BJ (cell line): ENCODE measurements around the gene COMMD3. TPM values are rescaled to one million over a fixed set of nuclear protein-coding genes. Genes with fewer than 3 reads are reported as not detected.
A peak's percentile ranks its signal among the peaks of the same experiment; 100 is the strongest.

Experiments
- CTCF ChIA-PET: fragments of 350-600 bp; formaldehyde crosslinking; extraction: SDS; loops from one replicate; lab custom pipeline; 2021; ENCODE audit warnings: antibody characterized with exemption, inconsistent platforms; lab: Yijun Ruan, JAX
- POLR2A ChIA-PET: fragments of 300-600 bp; sonication (Branson Sonifier 250); formaldehyde crosslinking; extraction: SDS; loops from one replicate; lab custom pipeline; 2021; ENCODE audit warnings: antibody characterized with exemption; lab: Charles Lee
- DNase-seq: peaks from one replicate; pipeline ENCODE4 v3.0.0-alpha.2; 2011; ENCODE audit warnings: low read depth
- H3K27me3 ChIP-seq: 2 replicates; pipeline ENCODE4 v1.6.0; 2011; ENCODE audit warnings: low read length; ENCODE audit not compliant: control insufficient read depth, insufficient read depth
- H3K36me3 ChIP-seq: 2 replicates; pipeline ENCODE4 v1.5.1; 2011; ENCODE audit warnings: low read length; ENCODE audit not compliant: control insufficient read depth, insufficient read depth
- H3K4me3 ChIP-seq: 2 replicates; pipeline ENCODE4 v1.5.1; 2011; ENCODE audit warnings: low read depth, mild to moderate bottlenecking, control low read depth, low read length
- polyA plus RNA-seq: library from polyadenylated mRNA; depleted of rRNA; stranded (reverse); fragments of >200 nt; gene quantifications from 2 replicates; pipeline ENCODE4 v1.2.3, GENCODE V29; 2011
- TF ChIP-seq, protein P1 (sequence below): IDR thresholded peaks from 2 replicates; pipeline ENCODE4 v1.5.1; 2011; ENCODE audit warnings: low read depth, mild to moderate bottlenecking, control low read depth, inconsistent platforms, low read length, moderate library complexity; ENCODE audit not compliant: insufficient read depth

The COMMD3 gene
- polyA plus RNA-seq, 1 experiment, result 20.9 TPM

DNA sequence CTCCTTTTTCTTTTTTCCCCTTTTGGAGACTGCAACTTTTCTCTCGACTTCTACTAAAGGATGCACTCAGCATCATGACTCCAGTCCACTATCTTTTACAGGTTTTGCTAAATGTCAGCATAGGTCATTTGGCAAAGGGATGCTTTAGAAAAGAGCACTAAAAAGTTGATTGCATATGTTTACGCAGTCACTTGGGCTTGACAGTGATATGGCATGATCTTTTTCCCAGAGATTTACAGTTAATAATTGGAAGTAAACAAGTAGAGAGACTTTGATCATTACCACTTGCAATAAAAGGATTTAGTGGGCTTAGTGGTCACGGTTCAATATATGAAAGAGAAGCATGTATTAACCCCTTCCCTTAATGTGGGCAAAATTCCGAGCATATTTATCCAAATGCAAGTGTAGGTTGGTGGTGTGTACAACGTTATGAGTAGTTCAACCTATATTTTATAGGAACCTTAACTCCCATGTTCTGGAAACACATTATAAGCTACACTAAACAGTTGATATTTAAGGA is 6.5 kb downstream of the COMMD3 start:
- POLR2A ChIA-PET, result no interaction called here
- CTCF ChIA-PET, result no interaction called here
- DNase-seq, result no peak

DNA sequence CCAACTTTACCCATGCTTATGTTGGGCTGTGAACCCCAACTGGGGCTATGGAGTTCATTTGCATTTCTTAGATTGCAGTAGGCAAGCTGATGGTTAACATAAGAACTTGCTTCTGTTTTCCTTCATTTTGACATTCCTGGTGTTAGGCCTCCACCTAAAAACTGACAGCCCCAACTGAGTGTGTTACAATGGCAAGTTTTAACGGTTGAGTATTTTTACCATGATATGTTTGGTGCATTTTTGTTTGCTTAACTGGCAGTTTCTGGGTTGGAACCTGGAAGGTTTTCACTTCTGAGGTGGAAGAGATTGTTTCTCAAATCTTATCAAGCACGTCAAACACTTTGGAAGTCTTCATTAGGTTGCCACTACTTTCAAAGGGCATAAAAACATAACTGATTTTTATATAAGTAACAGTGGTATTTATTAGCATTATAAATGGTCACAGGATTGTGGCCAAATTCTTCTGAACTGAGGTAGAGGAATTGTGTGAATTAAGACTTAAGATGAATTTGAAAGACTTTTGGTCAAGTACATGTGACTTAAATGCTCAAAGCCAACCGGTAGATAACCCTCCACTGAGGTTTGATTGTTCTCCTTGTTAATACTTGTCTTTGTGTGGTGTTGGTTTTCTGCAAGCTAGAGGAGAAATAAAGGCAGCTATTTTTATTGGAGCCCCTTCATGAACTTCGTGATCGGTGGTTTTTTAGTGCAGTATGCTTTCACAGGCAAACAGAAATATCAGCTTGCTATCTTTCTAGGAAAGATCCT is 7.5 kb downstream of the COMMD3 start:
- H3K4me3 ChIP-seq, result no peak overlapping the region
- no peaks in the 10 kb centered on the region for H3K36me3 ChIP-seq
- TF ChIP-seq, protein P1, sequence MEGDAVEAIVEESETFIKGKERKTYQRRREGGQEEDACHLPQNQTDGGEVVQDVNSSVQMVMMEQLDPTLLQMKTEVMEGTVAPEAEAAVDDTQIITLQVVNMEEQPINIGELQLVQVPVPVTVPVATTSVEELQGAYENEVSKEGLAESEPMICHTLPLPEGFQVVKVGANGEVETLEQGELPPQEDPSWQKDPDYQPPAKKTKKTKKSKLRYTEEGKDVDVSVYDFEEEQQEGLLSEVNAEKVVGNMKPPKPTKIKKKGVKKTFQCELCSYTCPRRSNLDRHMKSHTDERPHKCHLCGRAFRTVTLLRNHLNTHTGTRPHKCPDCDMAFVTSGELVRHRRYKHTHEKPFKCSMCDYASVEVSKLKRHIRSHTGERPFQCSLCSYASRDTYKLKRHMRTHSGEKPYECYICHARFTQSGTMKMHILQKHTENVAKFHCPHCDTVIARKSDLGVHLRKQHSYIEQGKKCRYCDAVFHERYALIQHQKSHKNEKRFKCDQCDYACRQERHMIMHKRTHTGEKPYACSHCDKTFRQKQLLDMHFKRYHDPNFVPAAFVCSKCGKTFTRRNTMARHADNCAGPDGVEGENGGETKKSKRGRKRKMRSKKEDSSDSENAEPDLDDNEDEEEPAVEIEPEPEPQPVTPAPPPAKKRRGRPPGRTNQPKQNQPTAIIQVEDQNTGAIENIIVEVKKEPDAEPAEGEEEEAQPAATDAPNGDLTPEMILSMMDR, result no peak
- ChIA-PET POLR2A (no interaction called here), CTCF (interaction anchor here (1.1 kb wide), 1 partner anchor 20 kb away, joined by 3 read pairs; no protein-coding TSS in a partner anchor)
- DNase-seq, result no peak
- peaks cover 14% of the 10 kb centered on the region for H3K27me3 ChIP-seq

More for the DNA sequence above, 6.5 kb downstream of the COMMD3 start:
- TF ChIP-seq, protein P1, result no peak
- Histone ChIP-seq H3K36me3 (no peaks in the 10 kb centered on the region), H3K4me3 (peak overlapping the region; percentile 74), H3K27me3 (peaks cover 14% of the 10 kb centered on the region)

DNA sequence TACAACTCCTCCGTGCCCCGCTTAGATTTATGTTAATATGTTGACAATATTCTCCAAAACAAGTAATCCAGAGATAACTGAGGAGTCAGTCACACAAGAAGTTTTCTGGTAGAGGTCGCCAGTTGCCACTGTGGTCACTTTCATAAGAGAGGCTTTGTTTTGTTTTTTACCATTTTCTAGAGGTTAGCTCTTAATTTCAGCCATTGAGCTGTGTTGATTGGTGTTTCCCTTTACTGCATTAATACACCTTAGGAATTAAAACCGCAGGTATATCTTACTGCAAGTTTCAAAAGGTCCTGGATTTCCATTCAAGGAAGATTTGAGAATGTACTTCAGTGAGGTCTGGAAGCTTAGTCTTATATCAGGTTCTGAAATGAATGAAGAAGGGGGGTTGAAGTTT is 8.2 kb downstream of the COMMD3 start:
- Histone ChIP-seq H3K27me3 (peaks cover 14% of the 10 kb centered on the region), H3K36me3 (peaks cover 3% of the 10 kb centered on the region), H3K4me3 (no peak overlapping the region)
- TF ChIP-seq, protein P1, result no peak
- ChIA-PET POLR2A (no interaction called here), CTCF (interaction anchor here (1.1 kb wide), 1 partner anchor 19 kb away, joined by 3 read pairs; no protein-coding TSS in a partner anchor)
- DNase-seq, result no peak

DNA sequence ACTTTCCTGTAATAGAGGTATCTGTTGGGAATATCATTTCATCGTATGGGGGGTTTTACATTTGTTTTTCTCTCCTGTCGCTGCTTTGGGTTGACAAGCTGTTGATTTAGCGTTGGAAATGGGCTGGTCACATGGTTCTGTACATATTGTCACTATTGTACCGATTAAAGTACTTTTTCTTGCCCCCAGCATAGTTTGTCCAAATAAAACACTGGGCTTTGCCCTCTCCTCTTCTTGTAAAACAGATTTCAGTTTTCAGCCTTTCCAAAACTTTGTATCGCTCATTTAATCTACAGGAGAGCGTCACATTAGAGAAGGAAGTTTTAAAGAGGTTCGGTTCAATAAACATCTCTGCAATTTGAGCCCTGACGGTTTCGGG is 8.7 kb downstream of the COMMD3 start:
- ChIA-PET CTCF (interaction anchor here (1.4 kb wide), 1 partner anchor 13 kb away, joined by 3 read pairs; no protein-coding TSS in a partner anchor), POLR2A (interaction anchor here (0.6 kb wide), 1 partner anchor 9 kb away, joined by 3 read pairs; no protein-coding TSS in a partner anchor)
- TF ChIP-seq, protein P1, result no peak
- Histone ChIP-seq H3K36me3 (peaks cover 4% of the 10 kb centered on the region), H3K4me3 (peak overlapping the region; percentile 57), H3K27me3 (peaks cover 14% of the 10 kb centered on the region)
- no peak for DNase-seq
